ENCODE results near the gene DENND4A. TPM values are rescaled to one million over a fixed set of nuclear protein-coding genes. Genes with fewer than 3 reads are reported as not detected.

Gene DENND4A
- polyA plus RNA-seq, 1 of the 3 experiments (the other 2 are of a cell fraction): 2.5 TPM

- Histone ChIP-seq H3K9me2 (no peaks in the 10 kb centered on the region), H3K27me3 (ENCODE audit: insufficient read depth) (no peaks in the 10 kb centered on the region), H3K9ac (no peak overlapping the region), H3K4me3 (ENCODE audit: low read depth in 2 of 2, low read length in 1 of 2) (no peak overlapping the region), H3F3A (replicated peaks; ENCODE audit: insufficient read depth) (no peaks in the 10 kb centered on the region), H4K20me1 (ENCODE audit: insufficient read depth) (no peaks in the 10 kb centered on the region), H3K79me2 (ENCODE audit: insufficient read depth) (no peaks in the 10 kb centered on the region), H2AFZ (ENCODE audit: low read depth) (no peak overlapping the region), H3K4me2 (no peak overlapping the region), H3K36me3 (replicated peaks in 1 of 2; ENCODE audit: control insufficient read depth in 1 of 2, insufficient read depth in 2 of 2, low read length in 1 of 2) (no peaks in the 10 kb centered on the region), H3K4me1 (ENCODE audit: control insufficient read depth in 1 of 2, insufficient read depth in 2 of 2, low read depth in 1 of 2, low read length in 1 of 2) (peaks cover 0 to 3% of the 10 kb centered on the region in 2 experiments; a peak in 1 of 4 replicates), H3K27ac (ENCODE audit: low read depth in 2 of 2, low read length in 1 of 2) (no peak overlapping the region), H3K9me3 (no peaks in the 10 kb centered on the region)
- no peak for DNase-seq
- ChIA-PET CTCF (no interaction called here), POLR2A (no interaction called here)
- WGBS (ENCODE audit: low lambda C conversion rate): 97% methylated on average over 2 of the region's 2 CpGs
- TF ChIP-seq FOXJ3 (CRISPR knock-in tag; IDR thresholded peaks at IDR 0.05): no peak
- TF ChIP-seq RXRA (IDR thresholded peaks at IDR 0.05; ENCODE audit: borderline replicate concordance, low read depth): no peak
- no peak for TF ChIP-seq IRF3 (IDR thresholded peaks at IDR 0.05; ENCODE audit: low read depth, low read length)
- TF ChIP-seq PBX3 (IDR thresholded peaks at IDR 0.05): no peak
- TF ChIP-seq USF2 (IDR thresholded peaks at IDR 0.05; ENCODE audit: borderline replicate concordance, low read depth, low read length): no peak
- no peak for TF ChIP-seq GABPA (IDR thresholded peaks at IDR 0.05; ENCODE audit: low read depth)
- no peak for TF ChIP-seq FOSL2 (IDR thresholded peaks at IDR 0.05; ENCODE audit: borderline replicate concordance, low read depth)
- TF ChIP-seq RAD21 (IDR thresholded peaks at IDR 0.05; ENCODE audit: low read length): no peak
- TF ChIP-seq YY1 (IDR thresholded peaks at IDR 0.05; ENCODE audit: low read depth): no peak
- TF ChIP-seq NRF1 (IDR thresholded peaks at IDR 0.05; ENCODE audit: low read depth, low read length): no peak
- TF ChIP-seq TAF1 (IDR thresholded peaks at IDR 0.05; ENCODE audit: borderline replicate concordance, low read depth, low read length): no peak
- no peak for TF ChIP-seq SMC3 (IDR thresholded peaks at IDR 0.05; ENCODE audit: low read depth, low read length)
- TF ChIP-seq GATA2 (CRISPR knock-in tag; IDR thresholded peaks at IDR 0.05): no peak
These were observed 158.3 kb downstream of the DENND4A start for GRCh38 chr15:65633752-65634151.

GRCh38 chr15:65632780-65633375 is 159.2 kb downstream of the DENND4A start:
- no peaks in the 10 kb centered on the region for H4K20me1 ChIP-seq (ENCODE audit: insufficient read depth)
- no peaks in the 10 kb centered on the region for H3K36me3 ChIP-seq (replicated peaks in 1 of 2; ENCODE audit: control insufficient read depth in 1 of 2, insufficient read depth in 2 of 2, low read length in 1 of 2)
- H3K27ac ChIP-seq (ENCODE audit: low read depth in 2 of 2, low read length in 1 of 2): no peak overlapping the region
- no peak overlapping the region for H3K9ac ChIP-seq
- H3K4me1 ChIP-seq (ENCODE audit: control insufficient read depth in 1 of 2, insufficient read depth in 2 of 2, low read depth in 1 of 2, low read length in 1 of 2): no peaks in the 10 kb centered on the region
- H3K4me2 ChIP-seq: no peak overlapping the region
- no peak overlapping the region for H3K4me3 ChIP-seq (ENCODE audit: low read depth in 2 of 2, low read length in 1 of 2)
- WGBS (ENCODE audit: low lambda C conversion rate): 89% methylated on average over 4 of the region's 4 CpGs
- no peaks in the 10 kb centered on the region for H3K79me2 ChIP-seq (ENCODE audit: insufficient read depth)
- no peaks in the 10 kb centered on the region for H3K9me3 ChIP-seq
- H3F3A ChIP-seq (replicated peaks; ENCODE audit: insufficient read depth): no peaks in the 10 kb centered on the region
- H3K9me2 ChIP-seq: no peaks in the 10 kb centered on the region
- no peak for DNase-seq
- TF ChIP-seq IRF3 (IDR thresholded peaks at IDR 0.05; ENCODE audit: low read depth, low read length) (no peak), MXI1 (IDR thresholded peaks at IDR 0.05; ENCODE audit: low read depth, low read length) (no peak), FOSL2 (IDR thresholded peaks at IDR 0.05; ENCODE audit: borderline replicate concordance, low read depth) (no peak), RFX5 (IDR thresholded peaks at IDR 0.05; ENCODE audit: low read length) (no peak), RCOR1 (IDR thresholded peaks at IDR 0.05; ENCODE audit: low read length) (no peak), CTCF (IDR thresholded peaks at IDR 0.05) (no peak), ELF1 (IDR thresholded peaks at IDR 0.05) (no peak), NFIC (IDR thresholded peaks at IDR 0.05; ENCODE audit: borderline replicate concordance) (no peak)
- no peak overlapping the region for H2AFZ ChIP-seq (ENCODE audit: low read depth)
- ChIA-PET CTCF (interaction anchor here (1.6 kb wide), 1 partner anchor 37 kb away, joined by 3 read pairs; no protein-coding TSS in a partner anchor), POLR2A (no interaction called here)
- no peaks in the 10 kb centered on the region for H3K27me3 ChIP-seq (ENCODE audit: insufficient read depth)
